Stimulated activated CD4-positive, alpha-beta T cell treated with anti-CD3 and anti-CD28 coated beads, Interleukin-15, amount 100 ng/mL, for 48 hours (primary cell): ENCODE data around the gene CATSPERD.

Experiments used
- DNase-seq, 2 donors: peaks; one replicate each; pipeline ENCODE4 v3.0.0-alpha.2; 2020; ENCODE audit warnings: low read depth in 2 of 2

CATSPERD gene

DNA sequence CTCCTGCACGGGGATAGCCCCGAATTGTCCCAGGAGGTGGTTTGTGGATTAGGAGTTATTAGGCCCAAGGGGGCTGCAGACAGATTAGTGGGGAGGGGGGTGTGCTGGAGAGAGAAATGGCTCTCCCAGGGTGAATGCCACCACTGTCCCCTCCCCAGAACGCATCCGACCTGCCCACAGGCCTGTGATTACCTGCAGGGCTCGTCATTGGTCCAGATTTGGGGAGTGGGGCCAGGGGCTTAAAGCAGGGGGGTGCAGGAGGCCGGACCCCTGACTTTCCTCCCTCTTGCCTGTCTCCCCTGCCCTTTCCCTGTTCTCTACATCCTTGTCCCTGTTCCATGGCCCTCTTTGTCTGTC is 85.7 kb downstream of the CATSPERD start:
- no peak for DNase-seq

DNA sequence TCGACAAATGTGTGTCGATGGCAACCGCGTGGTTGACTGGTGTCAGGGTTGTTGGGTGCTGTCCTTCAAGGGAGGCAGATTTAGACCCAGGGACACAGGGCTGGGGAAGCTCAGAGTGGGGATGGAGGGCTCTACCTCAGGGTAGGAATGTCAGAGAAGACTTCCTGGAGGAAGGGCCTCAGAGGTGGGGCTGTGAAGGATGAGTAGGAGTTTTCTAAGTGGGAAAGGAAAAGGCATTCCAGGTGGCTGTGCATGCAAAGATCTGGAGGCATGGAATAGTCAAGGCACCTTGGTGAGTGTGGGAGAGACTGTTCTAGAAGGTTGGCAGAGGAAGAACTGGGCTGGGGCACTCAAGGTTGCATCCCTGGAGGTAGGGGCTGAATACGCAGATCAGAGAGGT is 86.5 kb downstream of the CATSPERD start:
- no peak for DNase-seq

DNA sequence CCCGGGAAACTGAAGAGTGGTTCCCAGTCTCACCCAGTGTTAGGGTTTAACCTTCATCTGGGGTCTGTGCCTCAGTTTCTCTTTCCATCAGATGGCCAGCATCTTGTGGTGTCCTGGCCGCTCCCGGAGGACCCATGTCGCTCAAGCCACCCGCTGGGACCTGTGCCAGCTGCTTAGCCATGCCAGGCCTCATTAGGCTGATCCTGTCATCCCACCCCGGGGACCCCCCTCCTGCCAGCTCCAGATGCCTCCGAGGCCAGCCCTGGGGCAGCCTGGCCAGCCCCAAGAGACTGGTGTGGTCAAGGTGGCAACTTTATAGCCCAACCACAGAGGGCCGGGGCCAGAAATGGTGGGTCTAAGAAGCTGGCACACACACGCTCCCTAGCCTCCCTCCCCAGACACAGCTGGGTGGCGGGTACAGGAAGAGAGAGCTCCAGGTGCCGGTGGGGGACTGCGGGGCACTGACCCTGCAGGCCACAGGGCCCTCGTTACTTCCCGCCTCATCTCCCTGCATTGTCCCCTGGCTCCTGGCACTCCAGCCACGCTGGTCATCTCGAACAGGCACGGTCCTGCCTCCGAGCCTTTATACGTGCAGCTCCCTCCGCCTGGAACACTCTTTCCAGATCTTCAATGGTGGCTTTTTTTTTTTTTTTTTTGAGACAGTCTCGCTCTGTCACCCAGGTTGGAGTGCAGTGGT is 87.8 kb downstream of the CATSPERD start:
- DNase-seq: no peak

DNA sequence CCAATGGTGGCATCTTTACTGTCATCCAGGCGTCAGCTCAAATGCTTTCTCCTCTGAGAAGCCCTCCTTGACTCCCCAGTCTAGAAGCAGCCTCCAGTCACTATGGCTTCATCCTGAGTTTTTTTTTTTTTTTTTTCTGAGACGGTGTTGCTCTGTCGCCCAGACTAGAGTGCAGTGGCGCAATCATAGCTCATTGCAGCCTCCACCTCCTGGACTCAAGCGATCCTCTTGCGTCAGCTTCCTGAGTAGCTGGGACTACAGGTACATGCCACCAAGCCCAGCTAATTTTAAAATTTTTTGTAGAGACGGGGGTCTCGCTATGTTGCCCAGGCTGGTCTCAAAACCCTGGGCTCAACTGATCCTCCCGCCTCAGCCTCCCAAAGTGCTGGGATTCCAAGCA is 88.6 kb downstream of the CATSPERD start:
- DNase-seq: no peak

DNA sequence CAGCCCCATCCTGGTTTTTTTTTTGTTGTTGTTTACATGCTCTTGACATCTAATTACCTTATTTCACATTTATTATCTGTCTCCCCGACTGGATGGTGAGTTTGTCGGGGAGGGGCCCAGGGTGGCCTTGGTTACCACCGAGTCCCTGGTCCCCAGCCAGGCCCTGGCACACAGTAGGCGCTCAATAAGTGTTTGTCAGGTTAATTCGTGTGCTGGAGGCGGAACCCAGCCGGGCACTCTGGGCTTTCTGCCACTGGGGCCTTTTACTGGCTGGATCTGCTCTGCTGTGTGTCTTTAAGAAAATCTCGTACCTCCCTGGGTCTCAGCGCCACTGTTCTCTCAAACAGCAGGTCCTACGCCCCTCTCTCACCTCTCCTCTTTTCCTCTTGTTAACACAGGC is 89.0 kb downstream of the CATSPERD start:
- DNase-seq: no peak

DNA sequence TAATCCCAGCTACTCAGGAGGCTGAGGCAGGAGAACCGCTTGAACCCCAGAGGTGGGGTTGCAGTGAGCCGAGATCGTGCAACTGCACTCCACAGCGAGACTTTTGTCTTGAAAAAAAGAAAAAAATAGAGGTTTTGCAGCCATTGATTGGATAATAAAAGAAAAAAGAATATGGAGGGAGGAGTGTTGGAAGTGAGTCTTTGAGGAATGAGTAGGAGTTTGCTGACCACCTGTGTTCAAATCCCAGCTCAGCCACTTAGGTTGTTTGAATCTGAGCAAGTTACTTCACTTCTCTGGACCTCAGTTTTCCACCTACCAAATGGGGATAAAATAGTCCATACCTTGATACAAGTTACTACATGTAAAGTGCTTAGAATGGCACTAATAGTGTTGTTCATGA is 90.7 kb downstream of the CATSPERD start:
- no peak for DNase-seq

DNA sequence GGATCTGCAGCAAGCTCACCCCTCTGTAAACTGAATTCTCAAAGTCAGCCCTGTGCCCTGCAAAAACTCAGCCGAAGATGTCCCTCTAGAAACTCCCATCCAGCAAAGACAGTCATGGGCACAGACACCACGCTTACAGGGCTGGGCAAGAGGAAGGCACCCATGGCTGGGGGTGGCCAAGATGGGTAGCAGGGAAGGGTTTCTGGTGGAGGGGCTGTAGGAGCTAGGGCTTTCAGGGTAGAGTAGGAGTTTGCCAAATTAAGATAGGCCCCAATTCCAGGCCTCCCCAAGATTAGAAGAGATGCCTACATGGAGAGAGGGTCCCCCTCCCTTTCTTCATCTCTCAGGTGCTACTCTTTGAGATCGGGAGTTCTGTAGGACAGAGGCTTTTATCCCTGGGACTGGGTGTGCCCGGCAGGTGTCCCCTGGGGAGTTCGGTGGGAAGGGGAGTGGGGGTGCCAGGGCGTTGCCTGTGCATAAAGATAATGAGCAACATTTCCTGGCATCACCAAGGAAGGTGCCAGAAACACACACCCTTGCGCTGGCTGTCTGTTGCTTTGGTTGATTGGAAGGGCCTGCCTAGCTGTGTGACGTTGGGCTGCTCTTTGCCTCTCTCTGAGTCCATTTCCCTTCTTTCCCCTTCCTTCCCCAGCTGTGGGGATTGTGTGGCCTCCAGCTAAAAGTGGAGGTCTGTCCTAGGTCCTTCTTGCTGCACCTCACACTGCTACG is 93.8 kb downstream of the CATSPERD start:
- no peak for DNase-seq

DNA sequence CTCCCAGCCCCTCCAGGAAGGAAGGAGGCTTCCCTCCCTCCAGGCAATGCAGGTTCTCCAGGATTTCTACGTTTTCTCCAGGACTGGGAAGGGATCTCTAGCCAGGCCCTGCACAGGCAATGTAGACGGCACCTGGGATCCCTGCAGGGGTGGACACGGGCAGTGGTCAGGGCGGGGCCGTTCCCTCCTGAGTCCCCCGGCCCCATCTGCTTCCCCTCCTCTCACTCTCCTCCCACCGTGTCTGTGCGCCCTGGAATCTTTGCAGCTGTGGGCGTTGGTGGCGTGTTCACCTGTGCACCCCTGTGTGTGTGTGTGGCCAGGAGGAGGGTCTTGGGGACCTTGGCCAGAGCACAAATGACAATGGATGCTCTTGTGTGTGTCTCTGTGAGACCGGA is 94.4 kb downstream of the CATSPERD start:
- DNase-seq: no peak

DNA sequence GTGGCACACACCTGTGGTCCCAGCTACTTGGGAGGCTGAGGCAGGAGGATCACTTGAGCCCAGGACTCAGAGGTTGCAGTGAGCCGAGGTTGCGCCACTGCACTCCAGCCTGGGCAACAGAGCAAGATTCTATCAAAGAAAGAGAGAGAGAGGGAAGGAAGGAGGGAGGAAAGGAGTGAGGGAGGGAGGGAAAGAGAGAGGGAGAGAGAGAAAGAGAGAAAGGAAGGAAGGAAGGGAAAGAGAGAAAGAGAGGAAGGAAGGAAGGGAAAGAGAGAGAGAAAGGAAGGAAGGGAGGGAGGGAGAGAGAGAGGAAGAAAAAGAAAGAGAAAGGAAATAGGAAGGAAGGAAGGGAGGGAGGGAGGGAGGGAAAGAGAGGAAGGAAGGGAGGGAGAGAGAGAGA is 96.8 kb downstream of the CATSPERD start:
- DNase-seq: no peak

DNA sequence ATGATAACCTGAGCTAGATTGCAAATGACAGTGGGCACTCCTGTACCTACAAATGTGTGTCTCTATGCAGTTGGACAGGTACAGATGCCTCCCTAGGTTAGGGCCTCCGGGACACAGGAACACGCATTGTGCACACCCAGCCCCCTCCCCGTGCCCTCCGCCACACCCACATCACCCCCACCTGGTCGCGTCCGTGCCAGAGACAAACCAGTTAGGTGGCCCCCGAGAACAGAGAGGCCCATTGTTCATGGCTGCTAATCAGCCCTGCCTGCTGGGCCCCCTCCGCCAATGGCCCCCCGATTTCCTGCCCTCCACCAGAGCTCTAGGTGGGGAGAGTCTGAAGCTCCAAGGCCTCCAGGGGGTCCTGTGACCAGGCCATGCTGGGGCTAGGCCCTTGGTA is 98.2 kb downstream of the CATSPERD start:
- DNase-seq: no peak

DNA sequence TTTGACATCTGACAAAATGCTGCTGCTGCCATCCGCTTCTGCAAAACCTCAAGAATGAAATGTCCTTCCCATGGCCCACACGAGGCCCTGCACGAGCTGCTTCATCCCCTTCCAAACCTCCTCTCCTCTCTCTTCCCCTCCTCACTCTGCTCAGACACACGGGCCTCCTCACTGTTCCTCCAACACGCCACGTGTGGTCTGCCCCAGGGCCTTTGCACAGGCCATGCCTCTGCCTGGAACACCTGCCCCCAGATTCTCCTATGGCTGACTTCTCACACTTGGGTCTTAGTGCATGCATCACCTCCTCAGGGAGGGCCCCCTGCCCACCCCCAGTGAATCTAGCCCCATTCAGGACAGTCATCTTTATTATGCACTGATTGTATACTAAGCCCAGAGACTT is 100.3 kb downstream of the CATSPERD start:
- DNase-seq: no peak

DNA sequence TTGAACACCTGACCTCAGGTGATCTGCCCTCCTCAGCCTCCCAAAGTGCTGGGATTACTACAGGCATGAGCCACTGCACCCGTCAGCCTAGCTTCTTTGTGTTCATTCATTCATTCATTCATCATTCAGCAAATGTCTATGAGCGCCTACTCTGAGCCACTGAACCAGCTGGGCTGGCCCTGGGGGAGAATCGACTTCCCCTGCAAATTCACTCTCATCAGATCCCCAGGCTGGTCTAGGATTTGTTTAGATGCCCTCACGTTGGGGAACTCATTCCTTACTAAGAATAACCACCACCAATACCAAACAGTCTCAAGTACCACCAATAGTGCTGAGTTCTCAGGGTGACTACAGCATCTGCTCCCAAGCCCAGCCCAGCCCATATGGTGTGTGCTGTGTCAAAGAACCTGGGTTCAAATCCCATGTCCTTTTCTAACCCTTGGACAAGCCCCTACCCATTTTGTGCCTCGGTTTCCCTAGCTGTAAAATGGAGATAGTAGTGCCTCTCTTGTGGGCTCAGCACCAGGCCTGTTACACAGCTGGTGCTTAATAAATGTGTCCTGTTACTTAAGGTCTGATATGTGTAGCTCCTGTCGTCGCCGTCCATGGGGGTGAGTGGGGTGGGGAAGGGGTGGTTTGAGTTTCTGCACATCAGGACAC is 101.2 kb downstream of the CATSPERD start:
- no peak for DNase-seq

DNA sequence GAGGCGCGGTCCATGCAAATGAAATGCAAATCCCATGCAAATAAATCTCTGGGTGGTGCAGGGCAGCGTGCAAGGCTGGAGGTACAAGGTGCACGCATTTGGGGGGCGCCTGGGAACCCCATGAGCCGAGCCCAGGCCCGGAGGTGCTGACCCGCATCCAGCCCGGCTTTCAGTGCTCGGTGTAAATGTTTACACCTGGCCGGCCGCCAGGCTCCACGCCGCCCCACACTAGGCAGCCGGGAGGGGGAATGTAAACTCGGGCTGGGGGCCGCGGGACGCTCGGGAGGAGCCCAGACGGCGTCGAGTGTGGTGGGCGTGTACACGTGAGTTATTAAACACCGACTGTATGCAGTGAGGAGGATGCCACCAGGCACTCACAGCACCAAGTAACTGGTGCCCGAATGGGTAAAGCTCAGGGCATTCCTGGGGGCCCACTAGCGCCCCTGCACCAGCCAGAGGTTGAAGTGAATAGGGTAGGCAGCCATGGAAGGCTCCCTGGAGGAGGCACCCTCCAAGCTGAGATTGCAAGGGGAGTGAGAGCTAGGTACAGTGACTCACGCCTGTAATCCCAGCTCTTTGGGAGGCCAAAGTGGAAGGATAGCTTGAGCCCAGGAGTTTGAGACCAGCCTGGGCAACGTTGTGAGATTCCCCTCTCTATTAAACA is 101.9 kb downstream of the CATSPERD start:
- no peak for DNase-seq

DNA sequence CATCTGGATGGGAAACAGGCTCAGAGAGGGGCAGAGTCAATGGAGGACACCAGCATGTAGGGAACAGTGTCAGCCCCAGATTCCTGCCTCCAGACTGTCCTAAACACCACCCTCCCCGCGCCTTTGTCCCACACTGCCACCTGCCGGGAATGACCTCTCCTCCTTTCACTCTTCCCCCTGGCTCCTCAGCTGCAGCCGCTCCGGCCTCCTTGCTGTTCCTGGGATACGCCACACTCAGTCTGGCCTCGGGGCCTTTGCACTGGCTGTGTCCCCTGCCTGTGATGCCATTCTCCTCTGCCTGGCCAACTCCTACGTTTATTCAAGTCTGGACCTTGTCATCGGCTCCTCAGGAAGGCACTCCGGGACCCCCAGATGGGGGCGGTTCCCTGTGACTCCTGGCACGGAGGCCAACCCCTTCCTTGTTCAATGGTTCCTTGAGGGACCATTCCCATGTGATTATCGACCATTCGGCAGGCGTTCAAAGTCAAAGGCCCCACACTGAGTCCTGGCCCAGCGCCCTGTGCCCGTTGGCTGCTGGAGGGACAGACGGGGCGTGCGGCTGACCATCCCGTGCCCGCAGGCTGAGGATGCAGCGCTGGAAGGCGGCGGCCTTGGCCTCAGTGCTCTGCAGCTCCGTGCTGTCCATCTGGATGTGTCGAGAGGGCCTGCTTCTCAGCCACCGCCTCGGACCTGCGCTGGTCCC is 103.3 kb downstream of the CATSPERD start:
- DNase-seq: no peak

DNA sequence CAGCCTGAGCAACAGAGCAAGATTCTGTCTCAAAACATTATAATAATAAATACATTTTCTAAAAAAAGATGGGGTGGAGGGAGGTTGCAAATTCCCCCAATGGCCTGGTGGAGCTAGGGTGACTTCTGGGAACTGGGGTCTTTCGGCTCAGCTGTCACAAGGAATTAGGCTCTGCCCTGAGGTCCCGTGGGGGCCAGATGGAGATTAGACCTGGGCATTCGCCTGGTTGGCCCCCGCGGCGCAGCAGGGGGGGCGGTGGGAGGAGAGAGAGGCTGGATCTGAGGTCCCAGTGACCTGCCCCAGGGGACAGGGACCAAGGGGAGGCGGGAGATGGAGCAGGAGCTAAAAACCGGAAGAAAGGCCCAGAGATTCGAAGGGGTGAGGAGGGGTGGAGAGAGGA is 104.3 kb downstream of the CATSPERD start:
- no peak for DNase-seq

DNA sequence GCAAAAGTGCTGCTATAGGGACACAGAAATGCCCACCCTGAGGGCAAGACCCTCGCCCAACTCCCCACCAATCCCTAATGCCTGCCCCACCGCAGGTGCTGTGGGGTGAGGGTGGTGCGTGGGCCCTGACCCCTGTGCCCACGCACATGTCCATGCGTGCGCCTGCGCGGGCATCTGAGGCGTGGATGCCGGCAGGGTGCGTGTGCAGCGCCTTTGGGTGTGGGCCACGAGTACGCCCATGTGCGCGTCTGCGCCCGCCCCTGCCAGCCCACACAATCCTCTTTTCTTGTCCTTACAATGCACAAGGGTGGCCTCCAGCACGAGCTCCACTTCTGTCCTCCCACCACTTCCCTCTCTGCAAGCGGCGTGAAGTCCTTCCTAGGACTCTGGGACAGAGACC is 104.7 kb downstream of the CATSPERD start:
- DNase-seq: no peak

DNA sequence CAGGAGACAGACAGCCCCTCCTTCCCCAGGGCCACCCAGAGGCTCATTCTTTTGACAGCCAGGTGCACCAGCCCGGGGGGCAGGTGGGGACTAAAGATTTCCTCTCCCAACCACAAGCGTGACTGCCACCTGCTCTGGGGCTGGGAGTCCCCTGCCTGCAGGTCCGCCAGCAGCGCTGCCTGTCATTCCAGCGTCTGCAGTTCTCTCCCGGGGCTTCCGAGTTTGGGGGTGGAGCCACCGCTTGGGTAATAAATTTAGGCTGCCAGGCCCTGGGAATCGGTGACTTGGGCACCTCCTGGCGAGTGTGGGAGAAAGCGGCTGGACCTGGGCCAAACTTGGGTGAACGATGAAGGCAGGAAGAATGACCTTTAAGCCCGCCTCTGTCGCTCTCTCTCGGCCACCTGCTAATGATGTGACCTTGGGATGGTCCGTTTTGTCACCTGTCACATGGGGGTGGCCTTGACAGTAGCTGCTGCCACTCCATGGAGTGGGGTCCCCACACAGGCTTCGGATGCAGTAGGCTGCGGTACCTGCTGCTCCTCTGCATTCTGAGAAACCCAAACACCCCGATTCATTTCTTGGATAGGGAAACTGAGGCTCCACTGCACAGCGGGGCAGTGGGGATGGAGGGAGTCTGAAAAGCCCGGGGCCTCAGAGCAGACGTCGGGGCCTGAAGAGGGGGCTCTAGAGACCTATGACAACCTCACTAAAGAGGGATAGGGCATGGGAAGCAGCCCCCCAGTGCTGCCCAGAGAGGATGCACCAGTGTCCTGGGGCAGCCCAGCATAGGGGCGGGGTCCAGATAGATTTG is 106.3 kb downstream of the CATSPERD start:
- no peak for DNase-seq

DNA sequence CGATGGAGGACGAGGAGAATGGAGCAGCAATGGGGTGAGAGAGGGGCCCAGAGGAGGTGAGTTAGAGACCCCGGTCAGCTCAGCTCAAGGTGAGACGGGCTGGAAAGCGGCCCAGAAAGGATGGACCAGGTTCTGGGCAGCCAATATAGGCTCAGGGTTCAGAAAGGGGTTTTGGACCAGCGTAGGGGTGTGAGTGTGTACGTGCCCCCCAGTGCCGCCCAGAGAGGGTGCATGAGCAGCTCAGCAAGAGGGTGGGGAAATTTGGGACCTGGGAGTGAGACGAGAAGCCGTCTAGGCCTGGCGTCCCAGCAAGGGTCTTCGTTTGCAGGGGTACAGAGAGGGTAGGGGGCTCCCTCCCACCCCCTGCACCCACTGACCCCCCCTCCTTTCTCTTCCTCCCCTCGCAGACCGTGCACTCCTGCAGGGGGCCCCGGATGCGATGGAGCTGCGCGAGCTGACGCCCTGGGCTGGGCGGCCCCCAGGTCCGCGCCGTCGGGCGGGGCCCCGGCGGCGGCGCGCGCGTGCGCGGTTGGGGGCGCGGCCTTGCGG is 107.0 kb downstream of the CATSPERD start:
- DNase-seq: no peak

DNA sequence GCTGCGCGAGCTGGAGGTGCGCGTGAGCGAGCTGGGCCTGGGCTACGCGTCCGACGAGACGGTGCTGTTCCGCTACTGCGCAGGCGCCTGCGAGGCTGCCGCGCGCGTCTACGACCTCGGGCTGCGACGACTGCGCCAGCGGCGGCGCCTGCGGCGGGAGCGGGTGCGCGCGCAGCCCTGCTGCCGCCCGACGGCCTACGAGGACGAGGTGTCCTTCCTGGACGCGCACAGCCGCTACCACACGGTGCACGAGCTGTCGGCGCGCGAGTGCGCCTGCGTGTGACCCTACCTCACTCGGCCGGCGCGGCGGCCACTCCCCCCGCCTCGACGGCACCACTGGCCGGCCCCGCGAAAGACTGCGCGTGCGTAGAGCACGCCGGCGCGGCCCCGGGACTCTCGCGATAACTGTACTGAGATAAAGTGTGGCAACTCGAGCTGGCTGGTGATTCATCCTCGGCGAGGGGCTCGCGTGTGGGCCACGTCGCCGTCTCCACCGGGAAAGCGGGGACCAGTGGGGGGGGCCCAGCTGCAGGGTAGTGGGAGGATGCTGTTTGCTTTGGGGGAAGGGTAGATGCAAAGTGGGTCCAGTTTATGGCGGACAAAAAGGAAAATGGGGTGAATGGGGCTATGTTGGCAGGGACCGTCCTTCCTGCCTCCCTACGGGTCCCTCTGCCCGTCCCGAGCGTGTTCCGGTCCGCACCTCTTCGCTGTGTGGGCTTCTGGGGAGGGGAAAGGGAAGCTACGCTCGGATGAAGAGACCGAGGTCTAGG is 107.6 kb downstream of the CATSPERD start:
- DNase-seq: peak; percentile 89 to 97
